ENCODE data around the gene PARL.

Gene PARL

DNA sequence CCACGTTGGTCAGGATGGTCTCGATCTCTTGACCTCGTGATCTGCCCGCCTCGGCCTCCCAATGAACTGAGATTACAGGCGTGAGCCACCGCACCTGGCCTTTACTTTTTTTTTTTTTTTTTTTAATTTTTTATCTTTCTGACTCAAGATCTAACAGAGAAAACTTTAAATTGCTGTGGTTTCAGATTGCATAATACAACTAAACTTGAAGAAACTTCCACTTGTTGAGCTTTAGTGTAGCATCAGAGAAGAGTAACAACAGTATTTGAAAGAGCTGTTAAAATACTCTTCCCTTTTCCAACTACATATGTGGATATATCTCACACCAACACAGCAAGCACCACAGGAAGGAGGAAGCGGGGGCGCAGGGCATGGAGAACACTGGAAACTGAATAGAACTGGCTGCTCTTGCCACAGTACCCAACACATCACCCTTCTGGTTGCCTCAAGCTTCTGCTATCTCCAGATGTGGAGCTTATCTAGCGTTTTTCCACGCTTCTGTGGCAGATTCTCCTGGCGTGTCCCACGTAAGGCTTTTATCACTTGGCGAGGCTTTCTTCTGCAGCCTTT lies 104.7 kb downstream of the PARL start:
- Histone ChIP-seq H3K36me3 (ENCODE audit: control insufficient read depth, insufficient read depth, low read length) (peaks cover 52% of the 10 kb centered on the region), H3K27ac (ENCODE audit: insufficient read depth, low read depth, low read length, poor library complexity, severe bottlenecking) (no peak overlapping the region), H3K4me1 (ENCODE audit: control insufficient read depth, insufficient read depth, low read length) (no peaks in the 10 kb centered on the region), H3K9me3 (ENCODE audit: control insufficient read depth, low read length) (no peaks in the 10 kb centered on the region), H3K4me3 (ENCODE audit: insufficient read depth, low read depth, low read length) (no peak overlapping the region), H3K27me3 (ENCODE audit: control insufficient read depth, insufficient read depth, low read length, poor library complexity, severe bottlenecking) (no peaks in the 10 kb centered on the region)
- WGBS, 2 experiments: 93 to 95% methylated on average over 14 of the region's 14 CpGs
